Omental fat pad (tissue), 4 donors: ENCODE measurements around the gene PAEP. TPM values are rescaled to one million over a fixed set of nuclear protein-coding genes. Genes with fewer than 3 reads are reported as not detected.
"Not testable (repeated sequence)": the region's sequence is repeated elsewhere in the genome, so short reads cannot be mapped to it uniquely, and the experiment has no call there.

ENCODE experiments used
- ATAC-seq: fragments of 150-250 bp; one replicate; pipeline ENCODE4 v1.9.1; 2016; ENCODE audit warnings: mild to moderate bottlenecking, moderate library complexity; ENCODE audit not compliant: low FRiP score
- DNase-seq: peaks from one replicate; pipeline ENCODE4 v3.0.0-alpha.2; 2019; ENCODE audit warnings: low spot score
- total RNA-seq, 4 donors: library from RNA; depleted of rRNA; stranded (reverse); fragments of >200 nt; gene quantifications; one replicate each; pipeline ENCODE4 v1.1.0, GENCODE V29; 2016
- TF ChIP-seq, protein P1 (sequence below), 3 donors: fragments of 450-650 bp; IDR thresholded peaks; one replicate each; pipeline ENCODE4 v1.5.1; 2016 to 2017; ENCODE audit warnings: antibody characterized with exemption in 3 of 3, mild to moderate bottlenecking in 3 of 3, moderate library complexity in 2 of 3

PAEP gene
- total RNA-seq, 4 donors from 2014 or later, result not detected

DNA sequence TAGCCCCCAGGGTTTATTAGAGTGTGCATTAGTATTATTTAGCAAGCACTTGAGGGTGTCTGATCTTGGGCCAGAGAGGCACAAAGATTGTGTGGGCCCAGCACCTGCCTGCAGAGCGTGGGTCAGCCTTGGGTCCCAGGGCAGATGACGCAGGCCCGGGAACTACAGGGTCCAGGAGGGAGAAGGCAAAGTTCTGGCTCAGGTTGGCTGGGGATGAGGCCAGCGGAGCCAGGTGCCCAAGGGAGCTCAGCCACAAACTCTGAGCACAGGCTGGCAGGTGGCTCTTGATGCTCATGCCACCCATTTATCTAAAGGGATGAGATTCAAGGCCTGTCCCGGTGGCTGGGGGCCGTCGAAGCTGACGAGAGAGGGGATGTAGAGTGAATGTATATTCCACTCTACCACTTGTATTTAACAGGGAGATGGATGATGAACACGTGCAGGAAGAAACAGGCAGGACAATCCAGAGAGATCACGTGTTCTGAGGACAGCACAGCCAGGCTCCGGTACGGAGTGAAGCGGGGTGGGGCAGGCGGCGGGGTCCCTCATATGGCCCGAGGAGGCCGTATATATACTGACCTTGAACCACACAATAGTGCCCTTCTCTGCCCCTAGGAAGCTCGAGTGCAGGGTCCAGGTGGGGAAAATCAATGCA, 16.4 kb upstream of the PAEP start:
- TF ChIP-seq, protein P1, sequence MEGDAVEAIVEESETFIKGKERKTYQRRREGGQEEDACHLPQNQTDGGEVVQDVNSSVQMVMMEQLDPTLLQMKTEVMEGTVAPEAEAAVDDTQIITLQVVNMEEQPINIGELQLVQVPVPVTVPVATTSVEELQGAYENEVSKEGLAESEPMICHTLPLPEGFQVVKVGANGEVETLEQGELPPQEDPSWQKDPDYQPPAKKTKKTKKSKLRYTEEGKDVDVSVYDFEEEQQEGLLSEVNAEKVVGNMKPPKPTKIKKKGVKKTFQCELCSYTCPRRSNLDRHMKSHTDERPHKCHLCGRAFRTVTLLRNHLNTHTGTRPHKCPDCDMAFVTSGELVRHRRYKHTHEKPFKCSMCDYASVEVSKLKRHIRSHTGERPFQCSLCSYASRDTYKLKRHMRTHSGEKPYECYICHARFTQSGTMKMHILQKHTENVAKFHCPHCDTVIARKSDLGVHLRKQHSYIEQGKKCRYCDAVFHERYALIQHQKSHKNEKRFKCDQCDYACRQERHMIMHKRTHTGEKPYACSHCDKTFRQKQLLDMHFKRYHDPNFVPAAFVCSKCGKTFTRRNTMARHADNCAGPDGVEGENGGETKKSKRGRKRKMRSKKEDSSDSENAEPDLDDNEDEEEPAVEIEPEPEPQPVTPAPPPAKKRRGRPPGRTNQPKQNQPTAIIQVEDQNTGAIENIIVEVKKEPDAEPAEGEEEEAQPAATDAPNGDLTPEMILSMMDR (IDR thresholded peaks at IDR 0.05), result no peak
- ATAC-seq (no peak), DNase-seq (no peak)

DNA sequence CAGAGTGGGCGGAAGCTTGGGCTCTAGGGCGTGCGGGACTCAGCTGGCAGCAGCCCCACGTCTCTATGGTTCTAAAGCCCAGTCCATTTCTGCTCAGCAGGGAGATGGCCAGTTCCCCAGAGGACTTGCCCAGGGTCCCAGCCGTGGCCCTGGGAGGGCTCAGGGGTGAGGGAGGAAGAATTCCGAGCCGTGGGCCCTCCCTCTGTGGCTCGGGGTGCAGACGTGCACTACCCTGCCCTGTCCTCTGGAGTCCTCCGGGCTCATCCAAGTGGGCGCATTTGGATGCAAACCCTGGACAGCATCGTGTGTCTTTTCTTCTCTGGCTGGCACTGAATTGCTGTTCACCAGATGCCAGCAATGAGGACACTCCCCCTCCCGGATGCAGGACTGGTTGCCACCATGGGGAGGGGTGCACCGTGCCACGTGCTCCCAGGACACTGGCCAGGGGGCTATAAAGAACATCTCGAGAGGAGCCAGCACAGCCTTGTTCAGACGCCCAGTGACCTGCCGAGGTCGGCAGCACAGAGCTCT, 15.8 kb upstream of the PAEP start, which contains the start of gene OBP2A:
TSS of gene OBP2A (plus strand) at position 481 of the 531 bp plus-strand sequence. CDS start 55 bp downstream, outside the sequence.
- ATAC-seq, DNase-seq: not testable (repeated sequence)

DNA sequence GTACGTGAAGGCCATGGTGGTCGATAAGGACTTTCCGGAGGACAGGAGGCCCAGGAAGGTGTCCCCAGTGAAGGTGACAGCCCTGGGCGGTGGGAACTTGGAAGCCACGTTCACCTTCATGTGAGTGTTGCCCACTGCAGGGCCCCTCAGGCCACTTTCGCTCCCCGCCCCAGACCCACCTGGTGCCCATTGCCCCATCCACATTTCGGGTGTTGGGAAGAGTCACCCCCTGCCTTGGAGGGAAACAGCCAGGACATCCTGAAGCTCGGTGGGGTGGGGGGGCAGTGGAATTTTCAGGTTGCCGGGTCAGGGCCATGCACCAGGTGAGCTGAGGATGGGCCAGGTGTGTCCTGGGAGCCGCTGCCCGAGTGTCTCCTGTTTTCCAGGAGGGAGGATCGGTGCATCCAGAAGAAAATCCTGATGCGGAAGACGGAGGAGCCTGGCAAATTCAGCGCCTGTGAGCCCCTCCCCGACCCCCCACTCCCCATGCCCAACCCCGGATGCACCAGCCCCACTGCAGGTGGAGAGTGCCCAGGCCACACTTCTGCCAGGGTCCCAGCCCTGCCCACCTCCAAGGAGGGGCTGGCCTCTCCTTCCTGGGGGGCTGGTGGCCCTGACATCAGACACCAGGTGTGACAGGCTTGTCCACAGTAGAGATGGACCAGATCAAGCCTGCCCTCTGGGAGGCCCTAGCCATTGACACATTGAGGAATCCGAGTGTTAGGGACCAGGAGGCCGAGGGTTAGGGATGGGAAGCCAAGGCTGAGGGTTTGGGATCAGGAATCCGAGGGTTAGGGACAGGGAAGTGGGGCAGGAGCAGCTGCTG, 14.6 kb upstream of the PAEP start:
- not testable (repeated sequence) for ATAC-seq, DNase-seq

DNA sequence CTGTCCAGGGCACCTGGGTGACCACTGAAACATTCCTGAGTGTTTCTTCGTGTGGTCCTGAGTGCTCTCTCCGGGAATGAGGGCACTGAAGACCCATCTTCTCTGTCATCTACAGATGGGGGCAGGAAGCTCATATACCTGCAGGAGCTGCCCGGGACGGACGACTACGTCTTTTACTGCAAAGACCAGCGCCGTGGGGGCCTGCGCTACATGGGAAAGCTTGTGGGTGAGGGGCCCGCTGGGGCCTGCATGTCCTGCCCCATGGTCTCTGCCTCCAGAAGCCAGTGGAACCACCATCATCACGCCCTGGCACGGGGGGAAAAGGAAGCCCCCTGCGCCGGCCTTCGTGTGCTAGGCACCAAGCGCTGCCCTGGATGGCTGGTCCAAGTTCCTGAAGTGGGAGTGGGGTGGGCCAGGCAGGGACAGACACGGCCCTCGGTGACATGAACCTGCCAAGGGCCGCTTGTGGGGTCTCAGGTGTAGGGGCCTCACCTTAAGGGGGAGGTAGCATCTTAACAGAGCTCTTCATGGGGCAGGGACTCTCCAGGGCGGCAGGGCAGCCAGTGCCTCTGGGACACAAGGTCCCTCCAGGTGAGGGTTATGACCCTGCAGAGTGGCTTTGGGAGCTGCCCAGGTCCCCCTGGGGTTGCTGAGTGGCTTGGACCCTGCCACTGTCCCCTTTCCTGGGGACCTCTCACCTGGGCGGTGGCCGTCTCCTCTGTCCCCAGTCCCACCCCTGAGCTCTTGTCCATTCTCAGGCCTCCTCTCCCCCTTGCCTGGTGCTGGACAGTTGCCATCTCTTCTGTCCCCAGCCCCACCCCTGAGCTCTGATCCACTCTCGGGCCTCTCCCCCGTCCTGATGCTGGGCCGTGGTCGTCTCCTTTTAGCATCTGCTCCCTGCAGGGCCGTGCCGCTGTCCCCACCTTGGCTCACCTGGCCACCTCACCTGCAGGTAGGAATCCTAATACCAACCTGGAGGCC, 13.5 kb upstream of the PAEP start:
- no peak for DNase-seq
- TF ChIP-seq, protein P1 (IDR thresholded peaks at IDR 0.05), result no peak

DNA sequence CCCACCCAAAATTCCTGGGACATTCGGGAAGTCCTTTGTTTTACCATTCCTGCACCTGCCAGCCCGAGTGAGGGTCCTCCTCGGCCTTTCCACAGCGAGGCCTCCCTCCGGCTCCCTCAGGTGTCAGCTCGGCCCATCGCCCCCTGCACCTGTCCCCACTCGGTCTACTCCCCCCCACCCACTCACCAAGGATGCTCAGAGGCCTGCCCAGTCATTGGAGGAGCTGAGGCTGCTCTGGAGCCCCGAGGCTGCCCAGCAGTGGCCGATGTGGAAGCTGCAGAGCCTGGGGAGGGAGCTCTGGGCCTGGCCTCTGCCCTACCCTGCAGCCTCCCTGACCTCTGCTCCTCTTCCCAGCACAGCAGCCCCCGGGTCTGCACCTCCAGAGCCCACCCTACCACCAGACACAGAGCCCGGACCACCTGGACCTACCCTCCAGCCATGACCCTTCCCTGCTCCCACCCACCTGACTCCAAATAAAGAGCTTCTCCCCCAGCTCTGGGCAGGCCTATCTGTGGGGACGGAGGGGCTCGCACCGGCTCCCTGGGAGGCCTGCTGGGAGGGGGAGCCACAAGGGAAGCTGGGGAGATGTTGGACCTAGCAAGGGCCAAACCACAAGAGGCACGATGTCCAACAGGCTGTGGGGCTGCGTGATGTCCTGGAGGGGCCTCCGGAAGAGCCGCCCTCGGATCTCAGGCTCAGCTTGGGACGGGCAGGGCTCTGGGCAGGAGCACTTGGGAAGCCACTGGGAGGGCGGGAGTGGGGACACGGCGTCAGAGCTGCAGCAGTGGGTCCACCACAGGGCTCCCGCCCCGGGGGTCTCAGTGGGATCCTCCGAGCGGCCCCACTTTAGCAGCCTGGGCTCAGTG, 11.8 kb upstream of the PAEP start:
- ATAC-seq, DNase-seq: not testable (repeated sequence)

More for the DNA sequence above, 13.5 kb upstream of the PAEP start:
- ATAC-seq, result no peak

DNA sequence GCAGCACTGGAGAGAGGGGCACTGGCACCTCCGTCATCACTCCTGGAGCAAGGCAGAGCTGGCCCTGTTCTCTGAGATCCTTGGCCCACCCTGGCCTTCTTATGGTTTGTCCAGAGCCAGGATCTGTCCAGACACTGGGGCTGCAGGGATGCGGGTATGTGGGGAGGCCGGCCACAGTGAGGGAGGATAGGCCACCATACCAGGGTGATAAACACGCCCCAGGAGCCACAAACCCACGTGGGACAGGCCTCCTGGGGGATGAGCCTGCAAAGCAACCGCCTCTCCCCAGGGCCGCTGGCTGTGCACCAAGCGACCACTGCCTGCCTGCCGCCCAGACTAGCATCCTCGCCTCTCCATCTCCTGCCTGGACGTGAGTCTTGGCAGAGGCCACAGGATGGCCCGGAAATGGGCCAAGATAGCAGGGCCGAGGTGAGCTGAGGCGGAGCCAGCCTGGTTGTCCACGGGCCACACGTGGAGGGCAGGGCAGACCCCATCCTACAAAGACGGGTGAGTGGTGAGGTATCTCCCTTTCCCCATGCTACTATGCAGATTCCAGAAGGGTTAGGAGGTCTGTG, 11.1 kb upstream of the PAEP start:
- TF ChIP-seq, protein P1 (IDR thresholded peaks at IDR 0.05), result no peak
- ATAC-seq (no peak), DNase-seq (no peak)

DNA sequence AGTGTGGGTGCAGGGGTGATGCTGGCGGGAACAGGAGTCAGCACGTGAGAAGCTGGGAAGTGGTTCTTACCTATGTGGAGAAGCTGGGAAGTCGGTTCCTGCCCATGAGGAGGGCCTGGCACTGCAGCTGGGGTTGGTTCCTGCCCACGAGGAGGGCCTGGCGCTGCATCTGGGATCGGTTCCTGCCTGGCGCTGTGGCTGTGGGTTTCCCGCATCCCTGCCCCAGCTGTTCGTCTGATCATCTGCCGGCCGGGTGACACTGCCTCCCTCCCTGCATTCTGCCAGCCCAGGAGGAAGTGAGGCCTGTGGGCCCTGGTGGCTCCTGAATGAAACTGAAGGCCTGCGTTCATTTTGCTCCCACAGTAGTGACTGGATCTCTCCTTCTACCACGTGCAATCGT, 10.5 kb upstream of the PAEP start:
- DNase-seq (no peak), ATAC-seq (no peak)

More for the DNA sequence above, 10.5 kb upstream of the PAEP start:
- TF ChIP-seq, protein P1 (IDR thresholded peaks at IDR 0.05), result no peak
